GM13976 (cell line): ENCODE data around the gene RGL2.
A peak's percentile ranks its signal among the peaks of the same experiment; 100 is the strongest.
"Not testable (repeated sequence)": the region's sequence is repeated elsewhere in the genome, so short reads cannot be mapped to it uniquely, and the experiment has no call there.

Experiments
- DNase-seq: peaks from one replicate; pipeline ENCODE4 v3.0.0; 2012; ENCODE audit warnings: low spot score
- CTCF ChIP-seq: IDR thresholded peaks from 2 replicates; pipeline ENCODE4 v1.5.1; 2012; ENCODE audit warnings: borderline replicate concordance, mild to moderate bottlenecking; ENCODE audit not compliant: insufficient read depth; ENCODE audit errors: extremely low read depth, missing control alignments, control extremely low read depth
- in situ Hi-C: fragments of 300-500 bp; cut with MboI; formaldehyde crosslinking; loops from one replicate; pipeline ENCODE4 v1.12.0; 2022; ENCODE audit warnings: low sequenced_read_pairs, mixed read lengths, inconsistent platforms; ENCODE audit not compliant: unreplicated experiment

The RGL2 gene

DNA sequence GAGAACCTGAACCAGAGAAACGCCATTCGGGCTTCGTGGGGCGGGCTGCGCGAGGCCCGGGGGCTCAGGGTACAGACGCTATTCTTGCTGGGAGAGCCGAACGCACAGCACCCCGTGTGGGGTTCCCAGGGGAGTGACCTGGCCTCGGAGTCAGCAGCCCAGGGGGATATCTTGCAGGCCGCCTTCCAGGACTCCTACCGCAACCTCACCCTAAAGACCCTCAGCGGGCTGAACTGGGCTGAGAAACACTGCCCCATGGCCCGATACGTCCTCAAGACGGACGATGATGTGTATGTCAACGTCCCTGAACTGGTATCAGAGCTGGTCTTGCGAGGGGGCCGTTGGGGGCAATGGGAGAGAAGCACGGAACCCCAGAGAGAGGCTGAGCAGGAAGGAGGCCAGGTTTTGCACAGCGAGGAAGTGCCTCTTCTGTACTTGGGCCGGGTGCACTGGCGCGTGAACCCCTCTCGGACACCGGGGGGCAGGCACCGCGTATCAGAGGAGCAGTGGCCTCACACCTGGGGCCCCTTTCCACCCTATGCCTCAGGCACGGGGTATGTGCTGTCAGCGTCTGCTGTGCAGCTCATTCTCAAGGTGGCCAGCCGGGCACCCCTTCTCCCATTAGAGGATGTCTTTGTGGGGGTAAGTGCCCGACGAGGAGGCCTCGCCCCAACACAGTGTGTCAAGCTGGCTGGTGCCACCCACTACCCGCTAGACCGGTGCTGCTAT, 20.9 kb downstream of the RGL2 start:
- TF ChIP-seq CTCF, result no peak
- in situ Hi-C loops, result no loop called here
- peak; percentile 62 for DNase-seq

GRCh38 chr6:33276864-33277662, 21.7 kb downstream of the RGL2 start, which contains the start of gene B3GALT4:
Gene B3GALT4, plus strand, starts transcription at chr6:33277123. Its CDS starts 297 bp downstream, at chr6:33277420.
- peak; percentile 89 for DNase-seq
- in situ Hi-C loops, result no loop called here
- peak; percentile 66 for TF ChIP-seq CTCF

GRCh38 chr6:33276581-33276863, 22.2 kb downstream of the RGL2 start:
- TF ChIP-seq CTCF, result no peak
- in situ Hi-C loops, result no loop called here
- no peak for DNase-seq

- in situ Hi-C loops, DNase-seq: not testable (repeated sequence)
Observed at GRCh38 chr6:33275795-33276580, 22.8 kb downstream of the RGL2 start.

- DNase-seq, result no peak
- TF ChIP-seq CTCF, result no peak
- in situ Hi-C loops, result no loop called here
Observed at GRCh38 chr6:33273924-33274902, 24.5 kb downstream of the RGL2 start.

DNA sequence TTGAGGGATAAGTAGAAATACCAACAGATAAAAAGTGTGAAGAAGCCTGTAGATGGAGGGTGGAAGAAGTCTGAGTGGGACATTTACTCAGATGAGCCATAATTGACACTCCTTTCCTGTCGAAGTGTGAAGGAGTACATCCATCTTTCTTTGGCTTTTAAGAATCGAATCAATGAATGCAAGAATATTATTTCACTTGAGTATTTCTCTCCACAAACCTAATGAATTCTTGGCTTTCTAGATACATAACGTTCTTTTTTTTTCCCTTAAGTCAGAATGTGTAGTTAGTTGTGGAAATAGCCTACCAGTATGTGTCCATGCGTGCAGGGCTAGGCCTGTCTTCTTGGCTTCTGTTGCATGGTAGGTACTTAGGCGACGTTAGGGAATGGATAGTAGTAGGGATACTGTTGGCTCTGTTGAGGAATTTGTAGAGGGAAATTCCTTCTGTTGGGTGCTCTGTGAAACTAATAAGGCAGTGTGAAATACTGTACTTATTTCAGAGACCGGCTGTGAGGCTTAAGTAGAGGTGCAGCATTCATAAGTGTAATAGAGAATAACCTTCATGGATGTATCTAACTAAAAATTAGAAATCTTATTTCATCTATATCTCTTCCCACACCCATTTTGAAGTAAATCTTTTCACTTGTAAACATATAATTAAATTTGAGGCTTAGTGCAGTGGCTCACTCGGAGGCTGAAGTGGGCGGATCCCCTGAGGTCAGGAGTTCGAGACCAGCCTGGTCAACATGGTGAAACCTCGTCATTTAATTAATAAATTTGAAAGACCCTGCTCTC, 25.4 kb downstream of the RGL2 start:
- no peak for TF ChIP-seq CTCF
- no peak for DNase-seq
- in situ Hi-C loops, result no loop called here
